T-helper 1 cell treated with Interleukin-12 subunit alpha and Interleukin-12 subunit beta and Interleukin-4 antibody, amounts not matched to agents 30 μg/mL and 1 μg/mL, for 36 hours (primary cell): ENCODE measurements around the gene CPA1.
"Not testable (repeated sequence)": the region's sequence is repeated elsewhere in the genome, so short reads cannot be mapped to it uniquely, and the experiment has no call there.

Experiments
- H3K27ac Mint-ChIP-seq: one replicate; pipeline ENCODE4 v1.8.0; 2021; ENCODE audit warnings: mild to moderate bottlenecking, mixed read lengths
- H3K27me3 Mint-ChIP-seq: one replicate; pipeline ENCODE4 v1.8.0; 2021; ENCODE audit warnings: low read depth, mixed read lengths
- H3K36me3 Mint-ChIP-seq: one replicate; pipeline ENCODE4 v1.8.0; 2021; ENCODE audit warnings: low read depth, mixed read lengths
- H3K4me1 Mint-ChIP-seq: one replicate; pipeline ENCODE4 v1.8.0; 2021; ENCODE audit warnings: low read depth, mixed read lengths
- H3K4me3 Mint-ChIP-seq: one replicate; pipeline ENCODE4 v1.8.0; 2021; ENCODE audit warnings: mild to moderate bottlenecking, moderate library complexity, mixed read lengths
- H3K9me3 Mint-ChIP-seq: one replicate; pipeline ENCODE4 v1.8.0; 2021; ENCODE audit warnings: mixed read lengths

CPA1 gene

DNA sequence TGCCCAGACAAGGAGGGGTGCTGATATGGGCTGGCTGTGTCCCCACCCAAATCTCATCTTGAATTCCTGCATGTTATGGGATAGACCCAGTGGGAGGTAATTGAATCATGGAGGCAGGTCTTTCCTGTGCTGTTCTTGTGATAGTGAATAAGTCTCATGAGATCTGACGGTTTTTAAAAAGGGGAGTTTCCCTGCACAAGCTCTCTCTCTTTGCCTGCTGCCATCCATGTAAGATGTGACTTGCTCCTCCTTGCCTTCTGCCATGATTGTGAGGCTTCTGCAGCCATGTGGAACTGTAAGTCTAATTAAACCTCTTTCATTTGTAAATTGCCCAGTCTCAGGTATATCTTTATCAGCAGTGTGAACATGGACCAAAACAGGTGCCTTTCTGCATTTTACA, 3.8 kb upstream of the CPA1 start:
- H3K36me3 Mint-ChIP-seq, H3K27me3 Mint-ChIP-seq, H3K4me3 Mint-ChIP-seq, H3K27ac Mint-ChIP-seq, H3K4me1 Mint-ChIP-seq: not testable (repeated sequence)
- H3K9me3 Mint-ChIP-seq, result peaks cover 11% of the 10 kb centered on the region

DNA sequence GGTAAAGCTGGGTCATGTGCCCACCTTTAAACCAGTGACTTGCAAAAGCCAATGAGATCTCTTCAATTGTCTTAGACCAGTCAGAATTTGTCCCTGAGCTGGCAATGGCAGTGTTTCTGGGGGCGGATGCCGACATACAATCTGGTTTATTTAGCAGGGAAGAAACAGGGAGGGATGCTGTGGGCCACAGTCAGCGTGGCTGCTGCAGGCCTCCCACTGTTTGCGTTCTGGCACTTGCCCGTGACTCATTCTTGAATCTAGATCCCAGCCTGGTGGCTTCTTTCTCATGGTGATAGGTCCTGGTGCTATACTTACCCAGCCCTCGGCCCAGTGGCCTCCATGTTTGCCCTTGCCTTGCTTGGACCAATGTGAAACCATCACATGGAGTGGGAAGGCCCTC, 3.1 kb upstream of the CPA1 start:
- H3K4me3 Mint-ChIP-seq, result no peak overlapping the region
- no peaks in the 10 kb centered on the region for H3K36me3 Mint-ChIP-seq
- no peaks in the 10 kb centered on the region for H3K4me1 Mint-ChIP-seq
- no peaks in the 10 kb centered on the region for H3K27me3 Mint-ChIP-seq
- H3K9me3 Mint-ChIP-seq, result peaks cover 11% of the 10 kb centered on the region
- H3K27ac Mint-ChIP-seq, result no peak overlapping the region

DNA sequence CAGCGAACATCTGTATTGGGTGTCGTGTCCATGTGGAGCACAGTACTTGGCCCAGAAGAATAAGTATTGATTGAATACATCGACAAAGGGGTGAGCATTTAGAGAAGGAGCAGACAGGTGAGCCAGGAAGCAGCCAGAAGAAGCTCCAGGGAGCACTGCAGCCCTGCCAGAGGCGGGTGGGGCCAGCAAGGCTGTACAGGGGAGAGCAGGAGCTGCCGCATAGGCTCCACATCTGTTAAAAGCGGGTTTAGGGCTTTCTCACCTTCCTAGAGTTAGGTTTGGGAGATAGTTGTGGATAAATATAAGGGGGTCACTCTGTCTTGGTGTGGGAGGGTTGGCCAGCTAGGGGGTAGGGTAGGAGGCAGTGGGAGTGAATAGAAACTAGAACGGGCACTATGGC, 1.3 kb upstream of the CPA1 start:
- Mint-ChIP-seq H3K36me3 (no peaks in the 10 kb centered on the region), H3K4me3 (no peak overlapping the region)

DNA sequence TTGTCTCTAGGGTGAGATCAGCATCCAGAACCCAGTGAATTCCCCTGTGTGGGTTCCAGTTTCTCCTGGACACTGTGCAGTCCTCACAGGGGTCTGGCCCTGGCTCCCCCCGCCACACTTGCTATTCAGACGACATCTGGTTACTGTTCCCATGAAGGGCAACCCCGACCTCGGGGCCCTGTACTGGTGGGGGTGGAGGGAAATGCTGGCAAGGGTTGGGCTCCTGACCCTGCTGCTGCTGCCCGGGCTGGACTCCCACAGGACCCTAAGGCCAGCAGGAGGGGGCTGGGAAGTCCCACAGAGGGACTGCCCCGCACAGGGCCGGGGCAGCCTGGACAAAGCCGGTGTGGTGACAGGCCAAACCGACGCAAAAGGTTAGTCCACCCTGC, 768 bp upstream of the CPA1 start:
- H3K27me3 Mint-ChIP-seq, result no peaks in the 10 kb centered on the region
- no peaks in the 10 kb centered on the region for H3K4me1 Mint-ChIP-seq
- peaks cover 11% of the 10 kb centered on the region for H3K9me3 Mint-ChIP-seq
- H3K36me3 Mint-ChIP-seq, result no peaks in the 10 kb centered on the region
- no peak overlapping the region for H3K27ac Mint-ChIP-seq
- H3K4me3 Mint-ChIP-seq, result no peak overlapping the region

More for the DNA sequence above, 1.3 kb upstream of the CPA1 start:
- no peak overlapping the region for H3K27ac Mint-ChIP-seq
- no peaks in the 10 kb centered on the region for H3K27me3 Mint-ChIP-seq
- H3K4me1 Mint-ChIP-seq, result no peaks in the 10 kb centered on the region
- H3K9me3 Mint-ChIP-seq, result peaks cover 11% of the 10 kb centered on the region

DNA sequence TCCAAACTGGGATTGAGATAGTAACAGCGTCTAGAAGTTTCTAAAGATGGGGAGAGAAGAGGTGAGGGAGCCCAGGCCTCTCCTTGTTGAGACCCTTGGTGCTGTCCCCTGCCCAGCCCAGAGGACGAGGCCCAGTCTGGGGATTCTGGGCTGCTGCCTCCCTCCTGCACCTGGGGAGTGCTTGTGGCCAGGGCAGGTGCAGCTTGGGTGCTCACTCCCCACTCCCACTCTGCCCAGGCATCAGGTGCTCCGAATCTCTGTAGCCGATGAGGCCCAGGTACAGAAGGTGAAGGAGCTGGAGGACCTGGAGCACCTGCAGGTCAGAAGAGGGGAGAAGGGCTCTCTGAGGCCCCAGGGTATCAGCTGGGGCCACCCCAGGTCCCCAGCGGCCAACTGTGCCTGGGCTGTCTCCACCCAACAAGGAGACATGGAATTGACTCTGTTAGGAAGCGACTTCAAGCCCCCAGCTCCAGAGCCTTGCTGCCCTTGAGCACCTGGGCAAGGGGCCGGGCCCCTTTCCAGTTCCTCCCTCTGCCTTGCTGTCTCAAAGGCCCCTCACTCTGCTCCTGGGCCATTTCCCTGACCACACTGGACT, 664 bp downstream of the CPA1 start:
- Mint-ChIP-seq H3K4me1 (no peaks in the 10 kb centered on the region), H3K4me3 (no peak overlapping the region), H3K9me3 (peaks cover 11% of the 10 kb centered on the region), H3K27ac (no peak overlapping the region), H3K27me3 (no peaks in the 10 kb centered on the region), H3K36me3 (no peaks in the 10 kb centered on the region)

DNA sequence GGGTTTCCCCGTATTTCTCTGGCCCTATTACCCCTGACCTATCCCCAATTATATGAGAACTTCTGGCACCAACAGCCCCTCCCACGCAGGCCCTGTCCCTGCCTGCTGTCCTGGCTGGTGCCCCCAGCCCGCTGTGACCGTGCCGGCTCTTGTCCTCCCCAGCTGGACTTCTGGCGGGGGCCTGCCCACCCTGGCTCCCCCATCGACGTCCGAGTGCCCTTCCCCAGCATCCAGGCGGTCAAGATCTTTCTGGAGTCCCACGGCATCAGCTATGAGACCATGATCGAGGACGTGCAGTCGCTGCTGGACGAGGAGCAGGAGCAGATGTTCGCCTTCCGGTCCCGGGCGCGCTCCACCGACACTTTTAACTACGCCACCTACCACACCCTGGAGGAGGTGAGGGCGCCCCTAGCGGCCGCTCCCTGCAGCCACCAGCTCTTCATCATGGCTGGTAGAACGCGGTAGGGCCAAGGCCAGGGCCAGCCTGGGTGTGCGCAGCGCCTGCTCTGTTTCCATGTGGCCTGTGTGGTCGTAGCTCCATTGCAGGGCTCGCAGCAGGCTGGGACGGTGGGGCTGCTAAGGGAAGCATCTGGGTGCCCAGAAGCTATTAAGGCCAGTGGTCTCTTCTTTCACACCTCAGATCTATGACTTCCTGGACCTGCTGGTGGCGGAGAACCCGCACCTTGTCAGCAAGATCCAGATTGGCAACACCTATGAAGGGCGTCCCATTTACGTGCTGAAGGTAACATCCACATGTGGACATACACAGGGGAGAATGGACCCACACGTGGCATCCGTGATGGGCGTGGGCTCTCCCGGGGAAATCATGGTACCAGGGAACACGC, 1.4 kb downstream of the CPA1 start:
- Mint-ChIP-seq H3K27ac (no peak overlapping the region), H3K36me3 (no peaks in the 10 kb centered on the region), H3K4me1 (no peaks in the 10 kb centered on the region), H3K4me3 (no peak overlapping the region), H3K9me3 (peaks cover 4% of the 10 kb centered on the region), H3K27me3 (no peaks in the 10 kb centered on the region)

DNA sequence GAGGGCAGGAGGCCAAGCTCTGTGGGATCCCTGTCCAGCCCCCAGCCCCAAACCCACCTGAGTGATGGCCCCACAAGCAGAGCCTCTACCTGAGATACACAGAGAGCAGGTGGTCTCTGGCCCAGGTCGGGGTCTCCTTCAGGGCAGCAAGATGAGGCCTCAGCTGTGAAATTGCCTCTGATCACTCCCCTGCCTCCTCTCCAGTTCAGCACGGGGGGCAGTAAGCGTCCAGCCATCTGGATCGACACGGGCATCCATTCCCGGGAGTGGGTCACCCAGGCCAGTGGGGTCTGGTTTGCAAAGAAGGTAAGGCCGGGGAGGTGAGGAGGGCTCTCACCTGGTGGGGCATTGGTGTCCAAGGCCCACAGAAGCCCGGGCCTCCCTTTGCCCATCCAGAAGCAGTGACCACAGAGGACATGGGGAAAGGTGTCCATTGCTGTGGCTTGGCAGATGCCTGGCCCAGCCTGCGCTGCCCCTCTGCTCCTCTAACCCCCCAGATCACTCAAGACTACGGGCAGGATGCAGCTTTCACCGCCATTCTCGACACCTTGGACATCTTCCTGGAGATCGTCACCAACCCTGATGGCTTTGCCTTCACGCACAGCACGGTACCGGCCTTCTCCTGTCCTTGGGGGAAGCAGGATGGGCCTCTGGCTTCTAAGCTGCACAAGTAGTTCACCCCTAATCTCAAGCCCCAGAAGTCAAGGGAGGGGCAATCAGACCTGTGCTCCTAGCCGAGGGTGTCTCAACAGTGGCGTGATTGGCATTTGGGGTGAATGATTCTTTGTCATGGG, 3.1 kb downstream of the CPA1 start:
- Mint-ChIP-seq H3K27ac (no peak overlapping the region), H3K4me3 (no peak overlapping the region), H3K36me3 (no peaks in the 10 kb centered on the region), H3K9me3 (no peaks in the 10 kb centered on the region), H3K27me3 (no peaks in the 10 kb centered on the region), H3K4me1 (no peaks in the 10 kb centered on the region)

DNA sequence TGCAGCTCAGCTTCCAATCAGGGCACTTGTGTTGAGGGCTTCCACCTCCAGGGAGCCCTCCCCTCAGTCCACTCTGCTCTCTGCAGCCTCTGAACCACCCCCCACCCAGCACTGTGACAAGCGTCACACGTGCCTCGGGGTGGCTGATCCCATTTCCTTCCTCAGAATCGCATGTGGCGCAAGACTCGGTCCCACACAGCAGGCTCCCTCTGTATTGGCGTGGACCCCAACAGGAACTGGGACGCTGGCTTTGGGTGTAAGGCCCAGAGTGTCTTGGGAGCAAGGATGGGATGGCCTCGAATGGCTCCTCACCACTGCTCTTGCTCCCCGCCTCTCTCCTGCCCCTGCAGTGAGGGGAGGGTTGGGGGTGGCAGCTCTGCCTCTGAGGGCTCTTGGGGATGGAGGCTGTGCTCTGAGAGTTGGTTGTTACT, 4.1 kb downstream of the CPA1 start:
- no peaks in the 10 kb centered on the region for H3K36me3 Mint-ChIP-seq
- H3K27ac Mint-ChIP-seq, result no peak overlapping the region
- no peak overlapping the region for H3K4me3 Mint-ChIP-seq
- H3K4me1 Mint-ChIP-seq, result no peaks in the 10 kb centered on the region
- no peaks in the 10 kb centered on the region for H3K27me3 Mint-ChIP-seq
- no peaks in the 10 kb centered on the region for H3K9me3 Mint-ChIP-seq

DNA sequence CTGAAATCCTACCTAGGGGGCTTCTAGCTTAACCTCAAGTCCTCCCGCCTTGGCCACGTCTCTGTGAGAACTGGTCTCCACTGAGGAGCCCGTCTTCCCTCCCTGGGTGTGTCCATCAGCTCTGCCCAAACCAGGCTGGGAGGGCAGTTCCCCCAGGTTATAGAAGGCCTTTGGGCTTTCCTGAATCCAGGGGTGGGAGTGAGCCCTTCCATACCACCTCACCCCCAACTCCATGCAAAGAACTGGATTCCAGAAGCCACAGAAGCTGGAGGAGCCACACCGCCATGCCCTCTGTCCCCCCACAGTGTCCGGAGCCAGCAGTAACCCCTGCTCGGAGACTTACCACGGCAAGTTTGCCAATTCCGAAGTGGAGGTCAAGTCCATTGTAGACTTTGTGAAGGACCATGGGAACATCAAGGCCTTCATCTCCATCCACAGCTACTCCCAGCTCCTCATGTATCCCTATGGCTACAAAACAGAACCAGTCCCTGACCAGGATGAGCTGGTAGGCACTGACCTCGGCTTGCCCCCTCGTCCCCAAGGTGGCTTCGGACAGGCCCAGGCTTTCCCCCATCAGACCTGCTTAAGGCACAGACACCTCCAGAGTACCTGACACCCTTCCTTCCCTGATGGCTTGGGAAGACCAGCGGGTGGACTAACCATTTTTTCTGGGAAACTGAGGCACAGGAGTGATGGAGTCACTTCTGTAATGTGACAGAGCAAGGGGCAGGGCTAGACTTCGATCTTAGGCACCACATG, 4.7 kb downstream of the CPA1 start:
- H3K9me3 Mint-ChIP-seq, result no peaks in the 10 kb centered on the region
- H3K27ac Mint-ChIP-seq, result no peak overlapping the region
- no peaks in the 10 kb centered on the region for H3K4me1 Mint-ChIP-seq
- H3K36me3 Mint-ChIP-seq, result no peaks in the 10 kb centered on the region
- no peaks in the 10 kb centered on the region for H3K27me3 Mint-ChIP-seq
- no peak overlapping the region for H3K4me3 Mint-ChIP-seq

DNA sequence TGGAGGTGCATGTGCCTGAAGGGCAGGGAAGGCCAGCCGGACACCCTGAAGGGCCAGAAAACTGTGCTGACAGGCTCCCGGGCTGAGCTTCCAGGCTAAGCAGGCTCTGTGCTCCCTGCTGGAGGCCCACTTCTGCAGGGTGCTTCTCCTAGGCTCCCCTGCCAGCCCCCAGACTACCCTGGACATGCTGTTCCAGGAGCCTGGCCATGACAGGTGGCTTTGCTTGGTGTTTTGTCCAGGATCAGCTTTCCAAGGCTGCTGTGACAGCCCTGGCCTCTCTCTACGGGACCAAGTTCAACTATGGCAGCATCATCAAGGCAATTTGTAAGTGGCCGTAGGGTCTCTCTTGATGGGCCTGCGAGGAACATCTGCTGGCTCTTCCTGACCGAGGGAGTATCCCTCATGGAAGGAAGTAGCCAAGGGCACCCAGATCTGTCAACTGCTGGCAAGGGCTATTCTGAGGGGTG, 5.3 kb downstream of the CPA1 start:
- Mint-ChIP-seq H3K36me3 (no peaks in the 10 kb centered on the region), H3K27ac (no peak overlapping the region), H3K4me1 (no peaks in the 10 kb centered on the region), H3K9me3 (no peaks in the 10 kb centered on the region), H3K27me3 (no peaks in the 10 kb centered on the region), H3K4me3 (no peak overlapping the region)

DNA sequence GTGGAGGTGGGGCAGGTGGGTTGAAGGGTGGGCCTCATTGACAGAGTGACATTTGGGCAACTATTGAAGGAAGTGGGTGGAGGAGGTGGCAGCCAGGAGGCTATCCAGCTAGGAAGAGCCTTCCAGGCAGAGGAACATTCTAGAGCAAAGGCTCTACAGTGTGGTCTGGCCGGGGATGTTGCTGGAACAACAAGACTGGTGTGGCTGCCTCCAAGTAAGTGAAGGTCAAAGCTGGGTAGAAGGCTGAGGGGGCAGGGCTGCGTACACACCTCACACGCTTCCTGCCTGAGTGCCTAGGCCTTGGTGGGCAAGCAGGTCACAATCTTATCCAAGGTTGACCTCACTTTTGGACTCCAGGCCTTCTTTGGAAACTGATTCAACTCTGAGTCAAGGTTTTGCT, 6.6 kb downstream of the CPA1 start:
- H3K9me3 Mint-ChIP-seq, result no peaks in the 10 kb centered on the region
- H3K4me3 Mint-ChIP-seq, result no peak overlapping the region
- no peak overlapping the region for H3K27ac Mint-ChIP-seq
- no peaks in the 10 kb centered on the region for H3K36me3 Mint-ChIP-seq
- no peaks in the 10 kb centered on the region for H3K4me1 Mint-ChIP-seq
- no peaks in the 10 kb centered on the region for H3K27me3 Mint-ChIP-seq

DNA sequence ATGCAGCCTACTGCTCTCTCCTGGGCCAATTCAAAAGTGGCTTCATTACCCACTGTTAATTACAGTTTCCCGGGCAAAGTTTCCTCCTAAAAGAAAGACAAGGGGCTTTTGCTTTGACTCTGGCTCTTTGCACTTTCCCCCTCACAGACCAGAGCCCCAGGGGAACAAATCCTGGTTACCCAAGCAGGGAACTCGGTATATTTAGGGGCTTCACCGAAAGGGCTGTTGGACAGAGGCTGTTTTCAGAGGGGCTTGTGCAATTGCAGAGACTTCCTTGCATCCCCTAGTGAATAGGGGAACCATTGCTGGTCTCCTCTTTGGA, 7.0 kb downstream of the CPA1 start:
- Mint-ChIP-seq H3K36me3 (no peaks in the 10 kb centered on the region), H3K27me3 (no peaks in the 10 kb centered on the region), H3K9me3 (no peaks in the 10 kb centered on the region), H3K4me3 (no peak overlapping the region), H3K4me1 (no peaks in the 10 kb centered on the region), H3K27ac (no peak overlapping the region)

DNA sequence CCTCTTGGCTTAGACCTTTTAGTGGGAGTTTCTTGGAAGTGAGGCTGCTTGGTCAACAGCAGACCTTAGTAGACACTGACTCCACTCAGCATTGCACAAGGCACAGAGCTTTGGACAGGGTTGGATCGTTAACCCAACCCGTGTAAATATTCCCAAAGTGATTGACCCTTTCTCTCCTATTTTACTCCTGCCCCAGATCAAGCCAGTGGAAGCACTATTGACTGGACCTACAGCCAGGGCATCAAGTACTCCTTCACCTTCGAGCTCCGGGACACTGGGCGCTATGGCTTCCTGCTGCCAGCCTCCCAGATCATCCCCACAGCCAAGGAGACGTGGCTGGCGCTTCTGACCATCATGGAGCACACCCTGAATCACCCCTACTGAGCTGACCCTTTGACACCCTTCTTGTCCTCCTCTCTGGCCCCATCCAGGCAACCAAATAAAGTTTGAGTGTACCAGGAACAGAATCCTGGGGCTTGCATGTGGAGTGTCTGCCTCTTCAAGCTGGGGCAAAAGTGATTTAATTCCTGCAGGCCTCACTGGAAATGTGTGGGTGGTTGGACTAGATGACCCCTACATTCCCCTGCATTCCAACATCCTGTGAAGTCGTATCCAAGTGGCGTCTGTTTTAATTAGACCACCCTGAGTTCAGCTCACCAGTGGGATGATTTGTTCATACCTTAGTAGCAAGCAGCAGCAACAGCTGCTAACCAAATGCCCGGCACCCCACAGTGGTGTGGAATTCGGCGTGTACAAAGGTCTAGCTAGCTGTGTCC, 7.5 kb downstream of the CPA1 start:
- no peaks in the 10 kb centered on the region for H3K9me3 Mint-ChIP-seq
- no peak overlapping the region for H3K27ac Mint-ChIP-seq
- no peaks in the 10 kb centered on the region for H3K36me3 Mint-ChIP-seq
- no peak overlapping the region for H3K4me3 Mint-ChIP-seq
- H3K27me3 Mint-ChIP-seq, result no peaks in the 10 kb centered on the region
- H3K4me1 Mint-ChIP-seq, result no peaks in the 10 kb centered on the region

DNA sequence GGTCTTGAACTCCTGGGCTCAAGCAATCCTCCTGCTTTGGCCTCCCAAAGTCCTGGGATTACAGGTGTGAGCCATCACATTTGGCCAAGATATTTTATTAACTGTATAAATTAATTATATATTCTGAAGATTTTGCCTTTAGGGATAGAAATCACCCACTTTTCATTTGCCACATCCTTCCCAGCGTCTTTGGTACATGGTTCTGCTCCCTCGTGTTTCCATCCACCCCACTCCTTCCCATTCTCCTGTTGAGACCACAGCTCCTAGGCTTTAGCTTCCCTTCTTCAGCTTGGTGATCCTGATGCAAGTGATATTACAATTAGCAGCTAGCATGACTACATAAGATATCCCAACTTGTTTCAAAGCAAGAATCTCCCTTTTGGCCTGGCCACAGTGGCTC, 8.4 kb downstream of the CPA1 start:
- Mint-ChIP-seq H3K27me3 (no peaks in the 10 kb centered on the region), H3K36me3 (no peaks in the 10 kb centered on the region), H3K9me3 (no peaks in the 10 kb centered on the region), H3K27ac (no peak overlapping the region), H3K4me1 (no peaks in the 10 kb centered on the region), H3K4me3 (no peak overlapping the region)
